ENCODE data around the gene CELA3B. TPM values are rescaled to one million over a fixed set of nuclear protein-coding genes. Genes with fewer than 3 reads are reported as not detected.
"Not testable (repeated sequence)": the region's sequence is repeated elsewhere in the genome, so short reads cannot be mapped to it uniquely, and the experiment has no call there.

The CELA3B gene
- total RNA-seq, 1 donor from 2014 or later, result 7.4 TPM

DNA sequence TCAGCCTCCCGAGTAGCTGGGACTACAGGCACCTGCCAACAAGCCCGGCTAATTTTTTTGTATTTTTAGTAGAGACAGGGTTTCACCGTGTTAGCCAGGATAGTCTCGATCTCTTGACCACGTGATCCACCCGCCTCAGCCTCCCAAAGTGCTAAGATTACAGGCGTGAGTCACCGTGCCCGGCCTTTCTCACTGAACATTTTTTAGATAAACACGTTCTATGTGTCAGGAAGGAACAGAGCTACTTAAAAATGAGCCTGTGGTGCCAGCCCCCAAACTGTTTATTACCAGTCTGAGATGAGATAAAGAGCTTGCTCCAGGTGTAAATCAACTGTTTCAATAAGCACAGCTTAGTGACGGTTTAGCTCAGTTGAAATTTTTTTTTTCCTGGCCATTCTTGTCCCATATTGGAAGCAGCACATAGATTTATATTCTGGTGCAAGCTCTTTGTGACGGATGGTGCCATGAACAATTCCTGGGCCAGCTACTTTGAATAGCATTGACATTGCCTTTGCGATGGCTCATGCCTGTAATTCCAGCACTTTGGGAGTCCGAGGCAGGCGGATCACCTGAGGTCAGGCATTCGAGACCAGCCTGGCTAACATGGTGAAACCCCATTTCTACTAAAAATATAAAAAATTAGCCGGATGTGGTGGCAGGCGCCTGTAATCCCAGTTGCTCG is 33.7 kb upstream of the CELA3B start:
- ATAC-seq, result not testable (repeated sequence)

GRCh38 chr1:21944733-21945073 is 32.1 kb upstream of the CELA3B start:
- ATAC-seq (no peak), DNase-seq (ENCODE audit: low spot score) (no peak)

More for the DNA sequence above, 33.7 kb upstream of the CELA3B start:
- DNase-seq (ENCODE audit: low spot score), result not testable (repeated sequence)

GRCh38 chr1:21946836-21947587 is 29.8 kb upstream of the CELA3B start:
- DNase-seq (ENCODE audit: low spot score) (no peak), ATAC-seq (peak; percentile 78)

GRCh38 chr1:21950734-21951133 is 26.1 kb upstream of the CELA3B start:
- DNase-seq (ENCODE audit: low spot score), result no peak
- ATAC-seq, result no peak

GRCh38 chr1:21951226-21951870 is 25.5 kb upstream of the CELA3B start:
- no peak for ATAC-seq
- no peak for DNase-seq (ENCODE audit: low spot score)

- ATAC-seq (no peak), DNase-seq (ENCODE audit: low spot score) (no peak)
Measured at GRCh38 chr1:21952786-21953520, 23.9 kb upstream of the CELA3B start.

DNA sequence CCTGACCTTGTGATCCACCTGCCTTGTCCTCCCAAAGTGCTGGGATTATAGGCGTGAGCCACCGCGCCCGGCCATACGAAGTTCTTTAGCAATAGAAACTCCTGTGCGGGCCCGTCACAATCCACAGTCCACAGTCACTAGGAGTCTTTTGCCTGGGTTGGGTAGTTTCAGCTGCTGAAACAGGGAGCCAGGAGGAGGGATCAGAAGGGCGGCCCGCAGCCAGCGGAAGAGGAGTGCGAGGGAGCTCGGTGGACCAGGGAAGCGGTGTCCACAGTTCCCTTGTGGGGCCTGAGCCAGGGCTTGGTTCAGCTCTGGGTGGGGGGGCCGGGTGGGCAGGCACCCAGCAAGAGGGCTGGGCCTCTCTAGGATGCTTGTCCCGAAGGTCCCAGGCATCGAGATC is 21.8 kb upstream of the CELA3B start:
- DNase-seq (ENCODE audit: low spot score) (no peak), ATAC-seq (no peak)

- no peak for ATAC-seq
- no peak for DNase-seq (ENCODE audit: low spot score)
Measured at GRCh38 chr1:21955501-21956281, 21.1 kb upstream of the CELA3B start.

DNA sequence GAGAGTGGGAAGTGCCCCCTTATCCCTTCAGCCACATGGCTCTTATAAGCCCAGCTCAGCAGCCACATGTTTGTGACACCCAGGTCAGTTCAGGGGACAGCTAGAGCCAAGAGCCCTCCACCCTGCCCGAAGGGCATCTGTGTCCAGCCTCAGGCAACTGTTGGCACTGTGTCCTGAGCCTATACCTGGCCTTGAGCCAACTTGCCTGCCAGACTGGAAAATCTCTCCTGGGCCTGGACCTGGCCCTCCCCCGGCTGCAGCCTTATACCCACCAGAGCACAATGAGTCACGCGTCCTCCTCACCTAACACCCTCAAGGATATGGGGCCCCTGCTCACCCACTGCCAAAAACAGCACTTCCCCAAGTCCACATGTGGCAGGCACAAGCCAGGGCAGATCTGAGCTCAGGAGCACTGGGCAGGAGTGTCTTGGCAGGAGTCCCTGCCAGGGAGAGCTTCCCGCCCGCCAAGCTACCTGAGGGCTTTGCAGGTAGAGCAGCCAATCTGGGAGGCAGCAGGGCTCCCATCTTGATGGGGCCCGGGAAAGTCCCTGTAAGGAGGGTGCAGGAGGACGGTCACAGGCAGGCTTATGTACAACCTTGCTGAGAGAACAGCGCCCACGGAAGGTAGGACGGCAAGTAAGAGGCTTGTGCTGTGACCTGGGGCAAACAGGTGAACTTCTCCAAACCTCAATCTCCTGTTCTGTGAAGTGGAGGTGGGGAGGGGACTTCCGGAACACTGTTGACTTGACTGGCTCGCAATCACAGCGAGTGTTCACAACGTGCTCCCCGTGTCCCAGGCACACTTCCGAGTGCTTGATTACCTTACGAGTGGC is 19.9 kb upstream of the CELA3B start:
- ATAC-seq (peak; percentile 87), DNase-seq (ENCODE audit: low spot score) (peak; percentile 69)

DNA sequence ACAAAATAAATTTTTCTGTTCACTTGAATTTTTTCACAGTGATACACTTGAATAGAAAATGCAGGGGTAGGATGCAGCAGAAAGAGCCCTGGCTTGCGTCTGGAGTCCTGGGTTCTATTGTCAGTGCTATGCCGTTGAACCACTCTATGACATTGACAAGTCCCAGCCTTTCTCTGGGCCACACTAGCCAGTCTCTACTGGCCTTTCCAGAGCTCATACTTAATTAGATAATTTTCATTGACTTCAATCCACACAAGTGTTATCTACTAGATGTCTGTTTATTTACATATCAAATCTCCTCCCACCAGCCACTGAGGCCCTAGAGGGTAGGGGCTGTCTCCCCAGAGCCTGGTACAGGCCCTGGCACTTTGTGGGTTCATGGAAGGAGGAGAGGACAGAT is 15.5 kb upstream of the CELA3B start:
- DNase-seq (ENCODE audit: low spot score), result no peak
- ATAC-seq, result no peak

- DNase-seq (ENCODE audit: low spot score) (no peak), ATAC-seq (no peak)
Measured at GRCh38 chr1:21961799-21962198, 15.0 kb upstream of the CELA3B start.

DNA sequence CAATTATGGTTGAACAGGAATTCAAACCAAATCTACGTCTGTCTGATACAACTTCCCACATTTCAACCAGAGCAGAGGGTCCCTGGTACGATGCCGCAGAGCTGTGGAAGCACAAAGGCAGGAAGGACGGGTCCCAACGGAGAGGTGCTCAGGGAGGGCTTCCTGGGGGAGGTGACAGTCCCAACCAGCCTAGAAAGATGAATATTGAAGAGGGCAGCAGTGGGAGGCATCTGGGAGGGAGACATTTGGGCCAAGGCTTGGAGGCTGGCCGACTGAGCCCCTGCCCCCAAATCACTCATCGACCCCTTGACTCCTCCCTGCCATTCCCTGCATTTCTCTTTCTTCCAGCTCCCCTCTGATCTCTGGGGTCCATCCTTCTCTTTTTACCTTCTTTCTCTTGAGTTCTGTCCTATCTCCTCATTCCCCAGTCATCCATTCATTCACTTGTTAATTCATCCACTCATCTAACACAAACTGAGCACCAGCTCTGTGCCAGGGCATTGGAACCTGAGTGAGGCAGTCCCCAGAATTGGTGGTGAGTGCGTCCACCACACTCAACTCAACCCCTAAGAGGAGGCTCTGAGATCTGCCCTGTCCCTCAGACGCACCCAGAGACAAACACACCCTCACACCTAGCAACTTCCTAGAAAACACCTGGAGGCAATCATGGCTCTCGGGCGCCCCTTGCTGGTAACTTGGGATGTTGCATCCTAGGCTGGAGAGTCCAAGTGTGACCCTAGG is 13.2 kb upstream of the CELA3B start:
- ATAC-seq (peak; percentile 99), DNase-seq (ENCODE audit: low spot score) (peak; percentile 77)

GRCh38 chr1:21966247-21967000 is 10.4 kb upstream of the CELA3B start:
- ATAC-seq (no peak), DNase-seq (ENCODE audit: low spot score) (no peak)

- DNase-seq (ENCODE audit: low spot score); ATAC-seq: not testable (repeated sequence)
Measured at GRCh38 chr1:21967216-21967615, 9.6 kb upstream of the CELA3B start.

DNA sequence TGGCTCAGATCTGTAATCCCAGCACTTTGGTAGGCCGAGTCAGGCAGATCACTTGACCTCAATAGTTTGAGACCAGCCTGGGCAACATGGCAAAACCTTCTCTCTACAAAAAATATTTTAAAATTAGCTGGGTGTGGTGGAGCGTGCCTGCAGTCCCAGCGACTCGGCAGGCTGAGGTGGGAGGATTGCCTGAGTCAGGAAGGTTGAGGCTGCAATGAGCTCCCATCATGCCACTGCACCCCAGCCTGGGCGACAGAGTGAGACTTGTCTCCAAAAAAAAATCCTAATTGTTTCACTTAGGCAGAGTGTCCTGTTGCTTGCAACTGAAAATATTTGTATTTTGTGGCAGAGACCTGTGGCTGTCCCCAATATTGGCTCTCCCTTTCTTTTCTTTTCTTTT is 7.8 kb upstream of the CELA3B start:
- not testable (repeated sequence) for DNase-seq (ENCODE audit: low spot score); ATAC-seq

DNA sequence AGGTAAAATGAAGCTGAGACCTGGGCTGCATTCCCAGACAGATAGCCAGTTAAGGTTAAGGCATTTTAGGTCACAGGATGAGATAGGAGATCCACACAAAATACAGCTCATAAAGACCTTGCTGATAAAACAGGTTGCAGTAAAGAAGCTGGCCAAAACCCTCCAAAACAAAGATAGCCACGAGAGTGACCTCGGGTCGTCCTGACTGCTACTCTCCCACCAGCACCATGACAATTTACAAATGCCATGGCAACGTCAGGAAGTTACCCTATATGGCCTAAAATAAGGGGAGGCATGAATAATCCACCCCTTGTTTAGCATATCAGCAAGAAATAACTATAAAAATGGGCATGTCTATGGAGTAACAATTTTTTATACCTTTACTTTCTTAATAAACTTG is 6.3 kb upstream of the CELA3B start:
- ATAC-seq, result peak; percentile 52
- not testable (repeated sequence) for DNase-seq (ENCODE audit: low spot score)

DNA sequence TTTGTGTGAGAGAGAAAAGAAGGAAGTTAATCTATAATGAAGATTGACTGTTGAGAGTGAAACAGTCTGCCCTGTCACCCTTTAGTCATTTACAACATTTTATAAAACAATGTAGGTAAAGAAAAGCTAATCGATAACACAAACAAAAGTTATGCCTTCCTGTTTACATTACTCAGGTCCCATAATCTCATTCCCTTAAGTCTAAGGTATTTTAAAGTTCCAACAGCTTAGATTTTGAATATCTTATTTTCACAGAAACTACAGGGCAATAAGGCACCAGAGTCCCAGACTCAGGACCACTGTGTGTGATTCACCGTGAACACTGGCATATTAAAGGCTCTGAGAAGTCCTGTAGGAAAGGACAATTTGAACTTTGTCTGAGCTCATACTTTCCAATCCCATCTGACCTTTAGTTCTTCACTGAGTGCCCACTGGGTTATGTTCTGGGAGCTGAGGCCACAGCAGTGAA is 3.8 kb upstream of the CELA3B start:
- peak; percentile 46 for ATAC-seq
- DNase-seq (ENCODE audit: low spot score), result not testable (repeated sequence)

GRCh38 chr1:21973948-21974347 is 2.9 kb upstream of the CELA3B start:
- not testable (repeated sequence) for ATAC-seq; DNase-seq (ENCODE audit: low spot score)

Measured in left lobe of liver (tissue), 2 donors.